HG02571 (cell line): ENCODE measurements around the gene TSC2.
"Not testable (repeated sequence)": the region's sequence is repeated elsewhere in the genome, so short reads cannot be mapped to it uniquely, and the experiment has no call there.

ENCODE experiments used
- ATAC-seq: cut with Tn5 transposase; IDR thresholded peaks from one replicate; pipeline ENCODE4 v1.9.1; 2021; ENCODE audit warnings: mild to moderate bottlenecking, moderate library complexity; ENCODE audit not compliant: unreplicated experiment

TSC2 gene

GRCh38 chr16:2096853-2097595 lies 49.2 kb downstream of the TSC2 start:
- ATAC-seq, result no peak

- not testable (repeated sequence) for ATAC-seq
Measured at GRCh38 chr16:2097689-2098088, 49.9 kb downstream of the TSC2 start.

- not testable (repeated sequence) for ATAC-seq
Measured at GRCh38 chr16:2101581-2101980, 53.8 kb downstream of the TSC2 start.

- no peak for ATAC-seq
Measured at GRCh38 chr16:2102471-2102870, 54.7 kb downstream of the TSC2 start.

GRCh38 chr16:2104464-2104863 lies 56.7 kb downstream of the TSC2 start:
- not testable (repeated sequence) for ATAC-seq

- not testable (repeated sequence) for ATAC-seq
Measured at GRCh38 chr16:2105291-2105690, 57.5 kb downstream of the TSC2 start.

- ATAC-seq, result not testable (repeated sequence)
Measured at GRCh38 chr16:2105769-2106168, 58.0 kb downstream of the TSC2 start.

- ATAC-seq, result not testable (repeated sequence)
Measured at GRCh38 chr16:2106211-2106610, 58.4 kb downstream of the TSC2 start.

GRCh38 chr16:2107121-2107790 lies 59.5 kb downstream of the TSC2 start:
- ATAC-seq, result not testable (repeated sequence)

GRCh38 chr16:2107791-2108125 lies 60.0 kb downstream of the TSC2 start:
- ATAC-seq, result not testable (repeated sequence)

GRCh38 chr16:2108446-2109270 lies 60.9 kb downstream of the TSC2 start:
- ATAC-seq, result not testable (repeated sequence)

- not testable (repeated sequence) for ATAC-seq
Measured at GRCh38 chr16:2109271-2109580, 61.4 kb downstream of the TSC2 start.

- not testable (repeated sequence) for ATAC-seq
Measured at GRCh38 chr16:2109872-2110271, 62.1 kb downstream of the TSC2 start.

- not testable (repeated sequence) for ATAC-seq
Measured at GRCh38 chr16:2110332-2111008, 62.7 kb downstream of the TSC2 start.

- ATAC-seq, result not testable (repeated sequence)
Measured at GRCh38 chr16:2111009-2111353, 63.2 kb downstream of the TSC2 start.

GRCh38 chr16:2111412-2112335 lies 63.9 kb downstream of the TSC2 start:
- not testable (repeated sequence) for ATAC-seq

GRCh38 chr16:2112539-2113106 lies 64.8 kb downstream of the TSC2 start:
- not testable (repeated sequence) for ATAC-seq

GRCh38 chr16:2114225-2114624 lies 66.4 kb downstream of the TSC2 start:
- ATAC-seq, result not testable (repeated sequence)

- ATAC-seq, result not testable (repeated sequence)
Measured at GRCh38 chr16:2114885-2115590, 67.3 kb downstream of the TSC2 start.
